Panc1 (cell line): Measurements from ENCODE around the gene ACOT12. TPM values are rescaled to one million over a fixed set of nuclear protein-coding genes. Genes with fewer than 3 reads are reported as not detected.
A peak's percentile ranks its signal among the peaks of the same experiment; 100 is the strongest.

Experiments
- ATAC-seq: fragments of 200-7000 bp; cut with Tn5 transposase; 2 replicates; pipeline ENCODE4 v1.9.1; 2020; ENCODE audit warnings: mild to moderate bottlenecking, moderate library complexity
- BruUV-seq: library from RNA; stranded (reverse); fragments of 400-500 nt; replicated peaks from 2 replicates; lab custom pipeline; 2021; lab: Mats Ljungman, UMichigan
- CTCF ChIA-PET: fragments of 300-600 bp; sonication (Branson Sonifier 250); formaldehyde crosslinking; loops from one replicate; lab custom pipeline; 2022; ENCODE audit warnings: antibody characterized with exemption; lab: Charles Lee
- POLR2A ChIA-PET: fragments of 300-600 bp; sonication (Branson Sonifier 250); formaldehyde crosslinking; loops from one replicate; lab custom pipeline; 2022; ENCODE audit warnings: antibody characterized with exemption; lab: Charles Lee
- DNase-seq: peaks from one replicate; pipeline ENCODE4 v3.0.0-alpha.2; 2010; ENCODE audit warnings: low read depth, low spot score
- H3K27ac ChIP-seq: 2 replicates; pipeline ENCODE4 v1.5.1; 2011; ENCODE audit warnings: mild to moderate bottlenecking, low read length, inconsistent platforms
- H3K27me3 ChIP-seq: fragments of 200-500 bp; sonication (Bioruptor generic); 2 replicates; pipeline ENCODE4 v1.6.0; 2014; ENCODE audit warnings: low read length, inconsistent platforms; ENCODE audit not compliant: control insufficient read depth, insufficient read depth
- H3K36me3 ChIP-seq: fragments of 200-500 bp; sonication (Bioruptor generic); 2 replicates; pipeline ENCODE4 v1.5.1; 2014; ENCODE audit warnings: inconsistent platforms, mild to moderate bottlenecking, low read length, moderate library complexity; ENCODE audit not compliant: control insufficient read depth, insufficient read depth
- H3K4me1 ChIP-seq: 2 replicates; pipeline ENCODE4 v1.5.1; 2011; ENCODE audit warnings: inconsistent platforms, mild to moderate bottlenecking, low read length, moderate library complexity; ENCODE audit not compliant: control insufficient read depth, insufficient read depth
- H3K4me3 ChIP-seq, 2 experiments: 2 replicates each; pipeline ENCODE4 v1.5.1; 2011 to 2012; ENCODE audit warnings: low read depth in 2 of 2, low read length in 2 of 2, mild to moderate bottlenecking in 2 of 2, inconsistent platforms in 1 of 2, moderate library complexity in 1 of 2
- H3K9me3 ChIP-seq: fragments of 200-500 bp; sonication (Bioruptor generic); 2 replicates; pipeline ENCODE4 v1.5.1; 2014; ENCODE audit warnings: low read depth, mild to moderate bottlenecking, inconsistent platforms, low read length, moderate library complexity; ENCODE audit not compliant: control insufficient read depth, insufficient read depth
- POLR2AphosphoS5 ChIP-seq: IDR thresholded peaks from 2 replicates; pipeline ENCODE4 v1.6.1; 2012; ENCODE audit warnings: mild to moderate bottlenecking, low read depth, low read length, moderate library complexity
- SIN3A ChIP-seq: IDR thresholded peaks from 2 replicates; pipeline ENCODE4 v1.6.1; 2012; ENCODE audit warnings: low read depth, mild to moderate bottlenecking, low read length, moderate library complexity, borderline replicate concordance; ENCODE audit not compliant: insufficient read depth
- TCF7L2 ChIP-seq: IDR thresholded peaks from 2 replicates; pipeline ENCODE4 v1.6.1; 2011; ENCODE audit warnings: mild to moderate bottlenecking, low read depth, low read length, inconsistent platforms
- in situ Hi-C: cut with HindIII; loops from 2 replicates; pipeline ENCODE4 v1.10.0; 2016; ENCODE audit warnings: low sequenced_read_pairs, low pct_unique_long_range_greater_than_20kb
- intact Hi-C: fragments of 100-400 bp; cut with micrococcal nuclease; formaldehyde crosslinking; loops from one replicate; pipeline ENCODE4 v1.10.0; 2022; ENCODE audit not compliant: unreplicated experiment
- total RNA-seq: library from RNA; stranded (reverse); gene quantifications from one replicate; pipeline ENCODE4 v1.2.1, GENCODE V29; 2021; ENCODE audit not compliant: unreplicated experiment
- TF ChIP-seq, protein P1 (sequence below): fragments of 450-650 bp; IDR thresholded peaks from 2 replicates; pipeline ENCODE4 v1.5.1; 2017; ENCODE audit warnings: mild to moderate bottlenecking
- TF ChIP-seq, protein P2 (sequence below), 2 experiments: IDR thresholded peaks; 2 replicates each; pipeline ENCODE4 v1.6.1; 2011 to 2012; ENCODE audit warnings: low read depth in 2 of 2, control low read depth in 1 of 2, low read length in 1 of 2, mild to moderate bottlenecking in 1 of 2, moderate library complexity in 1 of 2; ENCODE audit not compliant: insufficient read depth in 1 of 2

The ACOT12 gene
- total RNA-seq, 1 experiment from 2014 or later, result 0.74 TPM

DNA sequence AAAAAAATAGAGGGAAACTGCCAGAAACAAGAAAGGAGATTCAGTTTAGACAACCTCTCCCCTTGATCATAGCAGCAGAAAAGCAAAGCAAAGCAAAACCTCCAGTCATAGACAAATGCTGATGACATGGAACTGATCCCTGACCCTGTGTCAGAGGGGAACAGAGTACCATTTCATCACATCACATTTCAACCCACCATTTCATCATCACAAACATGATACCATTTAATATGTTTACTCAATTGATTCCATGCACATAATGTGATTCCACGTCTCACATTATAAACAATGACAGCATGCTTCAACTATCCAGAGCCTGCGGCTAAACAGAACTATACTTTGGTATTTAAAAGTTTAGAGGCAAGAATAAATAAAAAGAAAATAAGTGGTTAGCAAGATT is 28.7 kb upstream of the ACOT12 start:
- peak; percentile 97 for DNase-seq
- TF ChIP-seq POLR2AphosphoS5, result peak; percentile 77
- peak; percentile 49; the same call in 1 of the 2 replicates for TF ChIP-seq TCF7L2
- TF ChIP-seq, protein P1, sequence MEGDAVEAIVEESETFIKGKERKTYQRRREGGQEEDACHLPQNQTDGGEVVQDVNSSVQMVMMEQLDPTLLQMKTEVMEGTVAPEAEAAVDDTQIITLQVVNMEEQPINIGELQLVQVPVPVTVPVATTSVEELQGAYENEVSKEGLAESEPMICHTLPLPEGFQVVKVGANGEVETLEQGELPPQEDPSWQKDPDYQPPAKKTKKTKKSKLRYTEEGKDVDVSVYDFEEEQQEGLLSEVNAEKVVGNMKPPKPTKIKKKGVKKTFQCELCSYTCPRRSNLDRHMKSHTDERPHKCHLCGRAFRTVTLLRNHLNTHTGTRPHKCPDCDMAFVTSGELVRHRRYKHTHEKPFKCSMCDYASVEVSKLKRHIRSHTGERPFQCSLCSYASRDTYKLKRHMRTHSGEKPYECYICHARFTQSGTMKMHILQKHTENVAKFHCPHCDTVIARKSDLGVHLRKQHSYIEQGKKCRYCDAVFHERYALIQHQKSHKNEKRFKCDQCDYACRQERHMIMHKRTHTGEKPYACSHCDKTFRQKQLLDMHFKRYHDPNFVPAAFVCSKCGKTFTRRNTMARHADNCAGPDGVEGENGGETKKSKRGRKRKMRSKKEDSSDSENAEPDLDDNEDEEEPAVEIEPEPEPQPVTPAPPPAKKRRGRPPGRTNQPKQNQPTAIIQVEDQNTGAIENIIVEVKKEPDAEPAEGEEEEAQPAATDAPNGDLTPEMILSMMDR, result no peak
- peak overlapping the region; percentile 83 for H3K27ac ChIP-seq
- H3K36me3 ChIP-seq, result no peaks in the 10 kb centered on the region
- H3K9me3 ChIP-seq, result no peaks in the 10 kb centered on the region
- peak; percentile 82 for ATAC-seq
- no TSS peak for BruUV-seq
- H3K27me3 ChIP-seq, result no peaks in the 10 kb centered on the region
- peaks cover 36% of the 10 kb centered on the region for H3K4me1 ChIP-seq
- no peak overlapping the region for H3K4me3 ChIP-seq
- CTCF ChIA-PET, result no interaction called here
- POLR2A ChIA-PET, result no interaction called here
- intact Hi-C loops, result loop anchor here (10.0 kb wide), 2 partner anchors 432 to 802 kb away; no protein-coding TSS in a partner anchor
- in situ Hi-C loops, result no loop called here

DNA sequence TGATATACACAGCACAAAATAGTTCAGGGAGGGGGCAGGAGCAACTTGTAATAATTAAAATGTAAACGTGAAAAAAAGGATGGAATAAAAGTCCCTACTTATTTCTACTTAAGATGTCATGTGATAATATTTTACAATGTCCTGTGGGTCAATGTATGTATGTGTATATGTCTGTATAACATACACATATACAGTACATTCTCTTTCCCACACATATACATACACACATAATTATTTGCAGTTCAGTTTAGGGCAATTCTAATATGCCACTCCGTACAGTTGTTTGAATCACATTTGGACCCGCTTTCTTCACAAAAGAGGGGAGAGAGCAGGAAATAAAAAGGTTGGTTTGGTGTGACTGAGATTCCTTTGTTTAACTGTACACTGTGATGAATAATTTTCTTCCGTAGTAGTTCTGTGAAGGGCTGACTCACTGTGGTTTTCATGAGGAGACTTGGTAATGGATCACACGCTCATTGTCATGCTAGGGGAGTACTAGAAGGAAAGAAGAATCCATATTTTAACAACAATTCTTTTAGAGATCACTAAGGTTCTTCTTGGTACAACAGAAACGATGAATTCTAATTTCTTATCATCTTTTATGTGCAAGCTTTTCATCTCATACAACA is 26.2 kb upstream of the ACOT12 start:
- TF ChIP-seq, protein P1, result no peak
- no peak for TF ChIP-seq POLR2AphosphoS5
- no peak for TF ChIP-seq SIN3A
- TF ChIP-seq TCF7L2, result no peak
- TF ChIP-seq, protein P2, sequence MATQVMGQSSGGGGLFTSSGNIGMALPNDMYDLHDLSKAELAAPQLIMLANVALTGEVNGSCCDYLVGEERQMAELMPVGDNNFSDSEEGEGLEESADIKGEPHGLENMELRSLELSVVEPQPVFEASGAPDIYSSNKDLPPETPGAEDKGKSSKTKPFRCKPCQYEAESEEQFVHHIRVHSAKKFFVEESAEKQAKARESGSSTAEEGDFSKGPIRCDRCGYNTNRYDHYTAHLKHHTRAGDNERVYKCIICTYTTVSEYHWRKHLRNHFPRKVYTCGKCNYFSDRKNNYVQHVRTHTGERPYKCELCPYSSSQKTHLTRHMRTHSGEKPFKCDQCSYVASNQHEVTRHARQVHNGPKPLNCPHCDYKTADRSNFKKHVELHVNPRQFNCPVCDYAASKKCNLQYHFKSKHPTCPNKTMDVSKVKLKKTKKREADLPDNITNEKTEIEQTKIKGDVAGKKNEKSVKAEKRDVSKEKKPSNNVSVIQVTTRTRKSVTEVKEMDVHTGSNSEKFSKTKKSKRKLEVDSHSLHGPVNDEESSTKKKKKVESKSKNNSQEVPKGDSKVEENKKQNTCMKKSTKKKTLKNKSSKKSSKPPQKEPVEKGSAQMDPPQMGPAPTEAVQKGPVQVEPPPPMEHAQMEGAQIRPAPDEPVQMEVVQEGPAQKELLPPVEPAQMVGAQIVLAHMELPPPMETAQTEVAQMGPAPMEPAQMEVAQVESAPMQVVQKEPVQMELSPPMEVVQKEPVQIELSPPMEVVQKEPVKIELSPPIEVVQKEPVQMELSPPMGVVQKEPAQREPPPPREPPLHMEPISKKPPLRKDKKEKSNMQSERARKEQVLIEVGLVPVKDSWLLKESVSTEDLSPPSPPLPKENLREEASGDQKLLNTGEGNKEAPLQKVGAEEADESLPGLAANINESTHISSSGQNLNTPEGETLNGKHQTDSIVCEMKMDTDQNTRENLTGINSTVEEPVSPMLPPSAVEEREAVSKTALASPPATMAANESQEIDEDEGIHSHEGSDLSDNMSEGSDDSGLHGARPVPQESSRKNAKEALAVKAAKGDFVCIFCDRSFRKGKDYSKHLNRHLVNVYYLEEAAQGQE (IDR thresholded peaks at IDR 0.05; ENCODE audit: insufficient read depth in 1 of 2, low read depth in 2 of 2, low read length in 1 of 2), result no peak
- CTCF ChIA-PET, result no interaction called here
- intact Hi-C loops, result loop anchor here (10.0 kb wide), 2 partner anchors 435 to 805 kb away; no protein-coding TSS in a partner anchor
- in situ Hi-C loops, result no loop called here
- no TSS peak for BruUV-seq
- peak; percentile 93 for ATAC-seq
- POLR2A ChIA-PET, result no interaction called here
- H3K27ac ChIP-seq, result peak overlapping the region; percentile 82
- no peak overlapping the region for H3K4me3 ChIP-seq
- H3K36me3 ChIP-seq, result no peaks in the 10 kb centered on the region
- DNase-seq, result peak; percentile 85
- peaks cover 31% of the 10 kb centered on the region for H3K4me1 ChIP-seq
- H3K9me3 ChIP-seq, result no peaks in the 10 kb centered on the region
- no peaks in the 10 kb centered on the region for H3K27me3 ChIP-seq
